ENCODE measurements around the gene RPL19. TPM values are rescaled to one million over a fixed set of nuclear protein-coding genes. Genes with fewer than 3 reads are reported as not detected.
A peak's percentile ranks its signal among the peaks of the same experiment; 100 is the strongest.

Gene RPL19
- total and polyA plus RNA-seq, 2 donors (not counting 3 experiments of a cell fraction or from before 2014, with no cell fraction given), result 1,802 to 1,958 TPM

- Histone ChIP-seq H3K27me3 (ENCODE audit: control insufficient read depth in 2 of 2, insufficient read depth in 2 of 2, low read length in 2 of 2) (peaks cover 4 to 5% of the 10 kb centered on the region in 2 experiments), H2AFZ (ENCODE audit: low read depth, low read length) (no peak overlapping the region), H3K36me3 (ENCODE audit: control insufficient read depth in 2 of 2, extremely low read depth in 1 of 2, insufficient read depth in 2 of 2, low read length in 2 of 2) (no peaks in the 10 kb centered on the region), H3K4me1 (ENCODE audit: control insufficient read depth, extremely low read depth, insufficient read depth, low read length) (peaks cover 3% of the 10 kb centered on the region), H3K4me2 (ENCODE audit: insufficient read depth, low read length) (no peak overlapping the region), H3K9me1 (replicated peaks; ENCODE audit: control insufficient read depth, extremely low read depth, insufficient read depth, low read length) (no peaks in the 10 kb centered on the region), H4K20me1 (replicated peaks; ENCODE audit: control insufficient read depth, extremely low read depth, insufficient read depth, low read length) (no peaks in the 10 kb centered on the region), H3K9me3 (replicated peaks; ENCODE audit: control insufficient read depth, insufficient read depth, low read length) (no peaks in the 10 kb centered on the region), H3K27ac (ENCODE audit: insufficient read depth, low read depth, low read length) (no peak overlapping the region), H3K9ac (replicated peaks; ENCODE audit: extremely low read depth, insufficient read depth, low read length) (no peak overlapping the region), H3K79me2 (ENCODE audit: control insufficient read depth, insufficient read depth, low read length) (no peaks in the 10 kb centered on the region), H3K4me3 (replicated peaks in 1 of 3; ENCODE audit: insufficient read depth in 1 of 3, low read depth in 1 of 3, low read length in 3 of 3) (no peak overlapping the region)
- ChIA-PET POLR2A (no interaction called here), CTCF (interaction anchor here (0.6 to 12.5 kb wide), 15 partner anchors 9 to 746 kb away, joined by 3 to 420 read pairs (median 5); partner anchors contain the start of genes RPL19 and STAC2)
- TF ChIP-seq EZH2 (IDR thresholded peaks at IDR 0.05; ENCODE audit: borderline replicate concordance, low read depth, low read length, severe bottlenecking), result no peak
- peak; percentile 83 to 85 for TF ChIP-seq CTCF (IDR thresholded peaks at IDR 0.05; ENCODE audit: extremely low read depth in 1 of 2, insufficient read depth in 1 of 2, low read depth in 1 of 2, low read length in 2 of 2)
- FAIRE-seq (peak; percentile 70), DNase-seq (ENCODE audit: low read depth, low spot score) (peak; percentile 53)
- dilution Hi-C loops (cut with MboI; ENCODE audit: extremely low pct_ligation_motif_present, low sequenced_read_pairs), result no loop called here
- no TSS peak for BruUV-seq (replicated peaks)
- intact Hi-C loops (cut with micrococcal nuclease), result no loop called here
These were observed 35.7 kb downstream of the RPL19 start for GRCh38 chr17:39235555-39236449.

- BruUV-seq (replicated peaks), result no TSS peak
- Histone ChIP-seq H2AFZ (ENCODE audit: low read depth, low read length) (no peak overlapping the region), H3K4me1 (ENCODE audit: control insufficient read depth, extremely low read depth, insufficient read depth, low read length) (peaks cover 3% of the 10 kb centered on the region), H3K9me1 (replicated peaks; ENCODE audit: control insufficient read depth, extremely low read depth, insufficient read depth, low read length) (no peaks in the 10 kb centered on the region), H3K27ac (ENCODE audit: insufficient read depth, low read depth, low read length) (no peak overlapping the region), H3K4me3 (replicated peaks in 1 of 3; ENCODE audit: insufficient read depth in 1 of 3, low read depth in 1 of 3, low read length in 3 of 3) (no peak overlapping the region), H4K20me1 (replicated peaks; ENCODE audit: control insufficient read depth, extremely low read depth, insufficient read depth, low read length) (no peaks in the 10 kb centered on the region), H3K9me3 (replicated peaks; ENCODE audit: control insufficient read depth, insufficient read depth, low read length) (no peaks in the 10 kb centered on the region), H3K27me3 (ENCODE audit: control insufficient read depth in 2 of 2, insufficient read depth in 2 of 2, low read length in 2 of 2) (peaks cover 4 to 5% of the 10 kb centered on the region in 2 experiments), H3K9ac (replicated peaks; ENCODE audit: extremely low read depth, insufficient read depth, low read length) (no peak overlapping the region), H3K4me2 (ENCODE audit: insufficient read depth, low read length) (no peak overlapping the region), H3K36me3 (ENCODE audit: control insufficient read depth in 2 of 2, extremely low read depth in 1 of 2, insufficient read depth in 2 of 2, low read length in 2 of 2) (no peaks in the 10 kb centered on the region), H3K79me2 (ENCODE audit: control insufficient read depth, insufficient read depth, low read length) (no peaks in the 10 kb centered on the region)
- TF ChIP-seq MYC (IDR thresholded peaks at IDR 0.05; ENCODE audit: low read depth, low read length), result no peak
- TF ChIP-seq CTCF (IDR thresholded peaks at IDR 0.05; ENCODE audit: extremely low read depth in 1 of 2, insufficient read depth in 1 of 2, low read depth in 1 of 2, low read length in 2 of 2), result no peak
- TF ChIP-seq GATA2 (IDR thresholded peaks at IDR 0.05; ENCODE audit: insufficient read depth, insufficient read length, low read depth, low read length), result no peak
- TF ChIP-seq EZH2 (IDR thresholded peaks at IDR 0.05; ENCODE audit: borderline replicate concordance, low read depth, low read length, severe bottlenecking), result no peak
- TF ChIP-seq POLR2AphosphoS5 (IDR thresholded peaks at IDR 0.05; ENCODE audit: insufficient read depth, low read depth, low read length), result no peak
- CTCF ChIA-PET, result interaction anchor here (1.2 to 12.5 kb wide), 10 partner anchors 9 to 84 kb away, joined by 3 to 420 read pairs (median 6); partner anchors contain the start of genes RPL19 and STAC2
- no peak for FAIRE-seq
- DNase-seq (ENCODE audit: low read depth, low spot score), result no peak
- intact Hi-C loops (cut with micrococcal nuclease) (no loop called here), dilution Hi-C loops (cut with MboI; ENCODE audit: extremely low pct_ligation_motif_present, low sequenced_read_pairs) (no loop called here)
- POLR2A ChIA-PET, result no interaction called here
These were observed 36.4 kb downstream of the RPL19 start for GRCh38 chr17:39236450-39236927.
